SKM-1 (cell line): Measurements from ENCODE around the gene TKT.

Experiments
- DNase-seq: peaks from one replicate; lab custom pipeline; 2025; ENCODE audit not compliant: unreplicated experiment; lab: John Stamatoyannopoulos, UW

The TKT gene

DNA sequence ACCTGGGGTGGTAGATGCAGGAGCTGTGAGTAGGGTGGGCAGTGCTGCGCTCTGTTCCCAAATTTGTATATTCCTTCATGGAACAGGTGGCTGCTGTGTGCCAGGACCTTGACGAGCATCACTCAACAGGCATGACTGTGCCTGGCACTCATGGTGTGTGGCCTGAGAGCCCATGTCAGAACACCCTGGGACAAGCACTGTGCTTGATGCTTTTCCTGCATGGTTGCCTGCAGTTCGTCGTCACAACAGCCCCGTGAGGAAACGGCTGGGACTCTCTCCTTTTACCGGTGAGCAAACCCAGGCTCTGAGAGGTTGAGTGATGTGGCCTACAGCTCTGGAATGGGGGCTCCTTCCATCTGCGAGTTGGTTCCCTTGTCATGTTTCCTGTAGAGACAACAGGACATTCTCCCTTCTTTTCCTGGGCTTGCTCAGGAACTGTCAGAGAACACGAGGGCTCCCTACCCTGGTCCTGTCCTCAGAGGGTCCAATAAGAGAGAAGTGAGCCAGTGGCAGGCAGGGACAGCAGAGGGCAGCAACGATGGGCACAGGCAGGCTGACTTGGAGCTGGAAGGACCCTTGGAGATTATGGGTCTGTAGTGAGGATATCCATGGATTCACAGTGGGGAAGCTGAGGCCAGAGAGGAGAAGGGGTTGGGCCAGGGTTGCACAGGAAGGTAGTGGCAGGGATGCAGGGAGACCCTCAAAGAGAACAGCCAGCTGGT is 57.4 kb downstream of the TKT start:
- no peak for DNase-seq

GRCh38 chr3:53196575-53197407 is 59.0 kb downstream of the TKT start:
- DNase-seq = no peak

DNA sequence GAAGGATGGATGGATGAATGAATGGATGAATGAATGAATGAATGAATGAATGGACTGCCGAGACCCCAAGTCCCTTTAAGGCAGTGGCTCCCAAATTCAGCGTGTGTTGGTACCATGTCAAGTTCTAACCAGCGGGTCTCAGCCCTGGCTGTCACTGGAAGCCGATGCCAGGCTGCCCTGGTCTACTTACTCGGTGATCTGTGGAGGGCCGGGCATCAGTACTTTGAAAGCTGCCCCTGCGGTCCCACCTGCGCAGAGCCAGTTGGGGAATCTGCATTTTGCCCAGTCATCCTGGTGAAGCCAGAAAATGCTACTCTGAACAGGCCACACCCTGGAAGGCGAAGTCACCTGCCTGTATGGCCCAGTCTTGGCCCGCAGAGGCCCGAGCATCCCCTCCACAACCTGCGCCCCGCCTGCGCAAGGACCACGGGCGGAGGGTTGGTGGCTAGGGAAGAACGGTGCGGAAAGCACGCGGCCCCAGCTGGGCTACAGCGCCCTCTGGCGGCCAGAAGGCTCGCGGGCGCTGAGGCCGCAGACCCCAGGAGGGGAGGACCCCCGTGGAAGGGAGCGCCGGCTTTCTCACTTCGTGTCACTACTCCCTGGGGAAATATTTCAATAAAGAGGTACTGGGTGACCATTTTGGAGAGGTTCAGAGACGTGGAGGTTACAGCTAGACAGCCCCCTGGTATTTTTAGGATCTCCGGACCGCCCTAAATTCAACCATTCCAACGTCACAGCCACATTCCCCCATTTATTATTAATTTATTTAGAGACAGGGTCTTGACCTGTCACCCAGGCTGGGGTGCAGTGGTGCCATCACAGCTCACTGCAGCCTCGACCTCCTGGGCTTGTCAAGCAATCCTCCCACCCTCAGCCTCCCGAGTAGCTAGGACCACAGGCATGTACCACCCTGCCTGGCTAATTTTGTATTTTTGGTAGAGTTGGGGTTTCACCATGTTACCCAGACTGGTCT is 59.9 kb downstream of the TKT start:
- no peak for DNase-seq

DNA sequence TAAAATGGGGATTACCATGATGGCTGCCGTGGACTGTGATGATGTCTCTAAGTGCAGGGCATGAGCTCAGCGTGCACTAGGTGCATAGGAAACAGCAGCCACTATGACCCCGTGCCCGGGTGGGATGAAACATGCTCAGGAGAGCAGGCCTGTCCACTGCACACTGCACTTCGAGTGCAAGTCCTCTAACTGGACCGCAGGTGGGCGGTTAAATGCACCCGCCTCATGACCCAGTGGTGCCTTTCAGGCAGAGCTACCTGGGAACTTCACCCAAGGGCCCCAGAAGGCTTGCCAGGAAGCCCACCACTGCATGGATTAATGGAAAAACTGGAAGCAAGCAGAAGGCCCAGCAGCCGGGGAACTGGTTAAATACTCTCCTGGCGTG is 60.8 kb downstream of the TKT start:
- no peak for DNase-seq

GRCh38 chr3:53194210-53195065 is 61.4 kb downstream of the TKT start:
- DNase-seq = no peak

DNA sequence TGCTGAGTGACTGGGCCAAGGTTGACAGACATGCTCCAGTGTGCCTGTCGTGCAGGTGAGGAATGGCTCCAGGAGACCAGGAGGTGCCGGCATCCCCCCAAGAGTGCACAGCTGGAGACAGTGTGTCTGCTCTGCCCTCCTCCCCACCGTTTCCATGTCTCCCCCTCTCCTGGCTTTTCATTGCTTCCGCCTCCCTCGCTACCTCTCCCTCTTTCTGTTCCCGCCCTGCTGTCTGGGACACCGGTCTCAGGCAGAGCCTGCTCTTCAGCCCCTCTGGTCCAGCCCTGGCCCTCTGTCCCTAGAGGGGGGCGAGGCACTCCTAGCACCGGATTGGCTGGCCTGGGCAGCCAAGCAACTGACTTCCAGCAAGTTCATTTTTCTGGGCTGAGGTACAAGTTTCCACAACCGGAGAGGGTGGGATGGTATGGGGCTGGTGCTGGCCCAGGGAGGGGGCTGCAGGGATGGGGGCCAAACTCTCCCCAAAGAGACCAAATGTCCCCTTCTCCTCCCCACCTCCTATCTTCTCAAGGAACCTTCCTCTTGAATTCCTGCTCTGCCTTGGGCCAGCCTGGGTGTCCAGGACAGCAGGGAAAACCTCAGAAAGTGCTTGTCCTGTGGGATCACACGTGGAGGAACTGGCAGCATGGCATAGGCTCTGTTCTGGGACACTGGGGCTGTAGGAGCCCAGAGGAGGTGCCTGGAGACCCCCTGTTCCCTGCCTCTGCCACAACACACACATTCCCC is 62.2 kb downstream of the TKT start:
- DNase-seq = no peak

GRCh38 chr3:53192608-53193007 is 63.2 kb downstream of the TKT start:
- DNase-seq = no peak

- no peak for DNase-seq
These were observed 63.9 kb downstream of the TKT start for GRCh38 chr3:53191836-53192480.

DNA sequence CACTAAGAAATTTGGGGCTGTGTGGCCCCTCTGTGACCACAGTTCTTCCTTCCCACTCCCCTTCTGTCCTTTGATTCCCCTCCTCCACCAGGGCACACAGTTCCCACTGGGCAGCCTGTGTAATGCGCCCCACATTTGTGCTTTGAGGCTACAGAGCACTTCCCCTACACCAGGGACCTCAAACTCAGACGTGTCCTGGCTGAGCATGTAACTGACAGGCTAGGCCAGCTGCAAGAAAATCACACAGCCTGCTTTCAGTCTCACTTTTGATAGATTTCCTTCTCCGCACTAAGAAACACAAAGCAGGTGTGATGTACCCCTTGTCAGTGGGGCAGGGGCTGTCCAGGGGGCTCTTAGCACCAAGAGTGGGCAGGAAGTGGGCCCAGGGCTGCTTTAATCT is 65.2 kb downstream of the TKT start:
- no peak for DNase-seq

- DNase-seq = no peak
These were observed 66.5 kb downstream of the TKT start for GRCh38 chr3:53189276-53189675.

DNA sequence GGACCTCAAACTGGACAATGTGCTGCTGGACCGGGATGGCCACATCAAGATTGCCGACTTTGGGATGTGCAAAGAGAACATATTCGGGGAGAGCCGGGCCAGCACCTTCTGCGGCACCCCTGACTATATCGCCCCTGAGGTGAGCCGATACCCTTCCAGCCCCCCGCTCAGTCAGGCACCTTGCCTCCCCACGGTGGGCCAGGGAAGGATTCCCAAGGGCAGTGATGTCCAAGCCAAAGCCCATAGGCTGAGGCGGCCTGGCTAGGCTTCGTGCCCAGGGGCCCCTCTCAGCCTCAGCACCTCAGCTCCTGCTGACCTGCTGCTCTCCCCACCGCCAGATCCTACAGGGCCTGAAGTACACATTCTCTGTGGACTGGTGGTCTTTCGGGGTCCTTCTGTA is 67.1 kb downstream of the TKT start:
- DNase-seq = no peak

DNA sequence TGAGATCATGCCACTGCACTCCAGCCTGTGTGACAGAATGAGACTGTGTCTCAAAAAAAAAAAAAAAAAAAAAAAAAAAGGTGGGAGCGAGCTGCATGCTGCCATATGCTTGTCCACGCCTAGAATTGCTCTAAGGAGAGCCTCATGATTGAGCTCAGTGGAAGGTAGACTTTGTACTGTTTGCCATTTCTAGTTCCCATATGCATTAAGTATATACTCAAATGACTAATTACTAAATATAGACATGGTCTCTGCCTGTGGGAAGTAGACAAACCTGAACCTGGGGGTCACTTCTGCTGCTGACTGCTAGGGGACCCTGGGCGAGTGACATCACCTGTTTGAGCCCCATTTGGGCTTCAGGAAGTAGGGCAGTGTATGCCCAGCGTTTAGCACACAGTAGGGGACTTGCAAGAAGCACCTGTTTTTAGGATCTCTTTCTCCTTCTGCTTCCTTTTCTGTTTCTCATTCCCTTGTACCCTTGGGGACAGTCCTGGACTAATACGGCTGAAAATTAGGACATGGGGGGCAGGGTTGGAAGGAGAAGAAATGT is 67.6 kb downstream of the TKT start:
- no peak for DNase-seq

DNA sequence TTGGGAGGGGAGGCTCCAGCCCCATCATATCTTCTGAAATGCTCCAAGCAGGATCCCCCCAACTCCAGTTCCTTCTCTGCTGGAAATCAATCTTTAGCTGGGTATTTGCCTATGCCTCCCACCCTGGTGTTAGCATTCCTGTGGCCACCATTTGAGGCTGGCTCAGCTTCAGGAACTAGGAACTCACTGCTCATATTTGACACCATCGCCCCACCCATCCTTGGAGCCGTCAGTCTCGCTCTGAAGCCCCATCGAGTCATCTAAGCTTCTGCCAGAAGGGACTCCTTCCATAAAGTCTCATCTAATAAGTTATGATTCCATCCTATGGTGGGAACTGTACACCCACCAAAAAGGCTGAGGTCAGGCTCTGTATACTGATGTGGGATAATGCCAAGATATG is 68.4 kb downstream of the TKT start:
- DNase-seq = no peak

- DNase-seq = no peak
These were observed 69.1 kb downstream of the TKT start for GRCh38 chr3:53186726-53187125.

GRCh38 chr3:53185761-53186465 is 69.9 kb downstream of the TKT start:
- DNase-seq = no peak

- no peak for DNase-seq
These were observed 71.1 kb downstream of the TKT start for GRCh38 chr3:53184701-53185100.

GRCh38 chr3:53183514-53183913 is 72.3 kb downstream of the TKT start:
- DNase-seq = no peak

DNA sequence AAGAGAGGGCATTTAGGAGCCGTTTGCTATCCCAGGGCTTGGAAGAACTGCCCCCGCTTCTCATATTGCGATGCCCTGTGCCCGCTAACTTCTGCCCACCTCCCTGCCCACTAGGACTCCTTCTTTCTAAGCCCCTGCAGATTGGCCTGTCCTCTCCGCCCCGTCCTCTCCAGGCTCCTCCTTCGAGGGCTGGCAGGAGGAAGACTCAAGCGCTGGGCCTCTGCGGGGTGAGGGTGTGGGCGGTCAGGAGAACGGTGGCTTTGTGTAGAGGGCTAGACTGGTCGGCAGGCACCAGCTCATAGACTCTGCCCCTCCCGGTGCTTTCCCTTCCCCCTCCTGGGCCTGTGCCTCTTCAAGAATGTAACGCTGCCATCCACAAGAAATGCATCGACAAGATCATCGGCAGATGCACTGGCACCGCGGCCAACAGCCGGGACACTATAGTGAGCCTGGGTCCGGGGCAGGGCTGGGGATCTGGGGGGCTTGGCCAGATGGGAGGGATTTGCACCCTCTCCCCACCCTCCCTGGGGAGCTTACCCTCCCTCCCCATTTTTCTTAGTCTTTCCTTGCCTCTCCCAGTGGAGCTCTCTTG is 73.0 kb downstream of the TKT start:
- DNase-seq = no peak
